Measurements from ENCODE around the gene TMIGD1.
"Not testable (repeated sequence)": the region's sequence is repeated elsewhere in the genome, so short reads cannot be mapped to it uniquely, and the experiment has no call there.

- not testable (repeated sequence) for TF ChIP-seq CTCF, POLR2A (IDR thresholded peaks at IDR 0.05)
Observed at GRCh38 chr17:30351263-30351662, 17.4 kb upstream of the TMIGD1 start.

Measured in thyroid gland (tissue), 4 donors.